Stimulated activated CD4-positive, alpha-beta T cell treated with anti-CD3 and anti-CD28 coated beads, Interleukin-12 subunit alpha, Interleukin-12 subunit beta, amount 100 ng/mL, for 48 hours (primary cell): ENCODE results near the gene SPC24.
"Not testable (repeated sequence)": the region's sequence is repeated elsewhere in the genome, so short reads cannot be mapped to it uniquely, and the experiment has no call there.

Experiments used
- DNase-seq, 3 donors: peaks; one replicate each; pipeline ENCODE4 v3.0.0-alpha.2; 2020; ENCODE audit warnings: low read depth in 2 of 3, low spot score in 1 of 3

Gene SPC24

GRCh38 chr19:11166281-11167142 is 10.9 kb upstream of the SPC24 start:
- no peak for DNase-seq

- DNase-seq: no peak
Observed at GRCh38 chr19:11165486-11166030, 10.0 kb upstream of the SPC24 start.

GRCh38 chr19:11164879-11165406 is 9.4 kb upstream of the SPC24 start:
- no peak for DNase-seq

- DNase-seq: no peak
Observed at GRCh38 chr19:11164296-11164695, 8.7 kb upstream of the SPC24 start.

GRCh38 chr19:11160440-11160768 is 4.8 kb upstream of the SPC24 start:
- not testable (repeated sequence) for DNase-seq

- DNase-seq: no peak
Observed at GRCh38 chr19:11159598-11160439, 4.2 kb upstream of the SPC24 start.

- no peak for DNase-seq
Observed at GRCh38 chr19:11154683-11155047, 917 bp downstream of the SPC24 start.

GRCh38 chr19:11152318-11153062 is 3.1 kb downstream of the SPC24 start:
- no peak for DNase-seq

- no peak for DNase-seq
Observed at GRCh38 chr19:11151181-11151580, 4.4 kb downstream of the SPC24 start.

- no peak for DNase-seq
Observed at GRCh38 chr19:11148001-11148400, 7.6 kb downstream of the SPC24 start.

- DNase-seq: no peak
Observed at GRCh38 chr19:11145536-11145924, 10.1 kb downstream of the SPC24 start.

- no peak for DNase-seq
Observed at GRCh38 chr19:11142528-11143171, 12.9 kb downstream of the SPC24 start.

- DNase-seq: no peak
Observed at GRCh38 chr19:11141937-11142527, 13.6 kb downstream of the SPC24 start.

GRCh38 chr19:11140896-11141295 is 14.7 kb downstream of the SPC24 start:
- no peak for DNase-seq

GRCh38 chr19:11140023-11140538 is 15.5 kb downstream of the SPC24 start:
- not testable (repeated sequence) for DNase-seq

GRCh38 chr19:11138601-11139300 is 16.8 kb downstream of the SPC24 start:
- DNase-seq: no peak

GRCh38 chr19:11137542-11138384 is 17.8 kb downstream of the SPC24 start:
- peak; percentile 24 to 55 (median 48) for DNase-seq

- no peak for DNase-seq
Observed at GRCh38 chr19:11136400-11137101, 19.0 kb downstream of the SPC24 start.
